H9 (cell line): Measurements from ENCODE around the gene THTPA. TPM values are rescaled to one million over a fixed set of nuclear protein-coding genes. Genes with fewer than 3 reads are reported as not detected.
A peak's percentile ranks its signal among the peaks of the same experiment; 100 is the strongest.

ENCODE experiments used
- DNase-seq: peaks from one replicate; pipeline ENCODE4 v3.0.0-alpha.2; 2017
- H2AFZ ChIP-seq: one replicate; pipeline ENCODE4 v1.6.1; 2013; ENCODE audit warnings: mild to moderate bottlenecking, low read length, control low read depth, moderate library complexity
- H2AK5ac ChIP-seq: 2 replicates; pipeline ENCODE4 v1.6.1; 2013; ENCODE audit warnings: low read length, control low read depth, mixed read lengths; ENCODE audit not compliant: insufficient read length
- H2BK120ac ChIP-seq: one replicate; pipeline ENCODE4 v1.6.1; 2013; ENCODE audit warnings: low read depth, mild to moderate bottlenecking, low read length, control low read depth, inconsistent platforms; ENCODE audit not compliant: poor library complexity, severe bottlenecking
- H2BK12ac ChIP-seq: 2 replicates; pipeline ENCODE4 v1.6.1; 2013; ENCODE audit warnings: low read length, control low read depth, mixed read lengths, low read depth; ENCODE audit not compliant: insufficient read length
- H2BK15ac ChIP-seq: 2 replicates; pipeline ENCODE4 v1.6.1; 2013; ENCODE audit warnings: low read depth, low read length, control low read depth
- H2BK20ac ChIP-seq: one replicate; pipeline ENCODE4 v1.6.1; 2013; ENCODE audit warnings: low read depth, mild to moderate bottlenecking, low read length, control low read depth, inconsistent platforms; ENCODE audit not compliant: poor library complexity, severe bottlenecking
- H2BK5ac ChIP-seq: 2 replicates; pipeline ENCODE4 v1.6.1; 2013; ENCODE audit warnings: low read length, control low read depth, mixed read lengths; ENCODE audit not compliant: insufficient read length
- H3K14ac ChIP-seq: 2 replicates; pipeline ENCODE4 v1.6.1; 2013; ENCODE audit warnings: low read length, control low read depth; ENCODE audit not compliant: insufficient read depth
- H3K18ac ChIP-seq: 2 replicates; pipeline ENCODE4 v1.6.1; 2013; ENCODE audit warnings: low read depth, mild to moderate bottlenecking, mixed read lengths, low read length, control low read depth; ENCODE audit not compliant: insufficient read length
- H3K23ac ChIP-seq: 2 replicates; pipeline ENCODE4 v1.6.1; 2013; ENCODE audit warnings: low read length, control low read depth, mixed read lengths, low read depth; ENCODE audit not compliant: insufficient read length
- H3K23me2 ChIP-seq: 2 replicates; pipeline ENCODE4 v1.6.1; 2013; ENCODE audit warnings: low read depth, mild to moderate bottlenecking, mixed read lengths, low read length, control low read depth; ENCODE audit not compliant: insufficient read length, poor library complexity, severe bottlenecking
- H3K27ac ChIP-seq: 2 replicates; pipeline ENCODE4 v1.5.1; 2013; ENCODE audit warnings: low read length, control low read depth, mixed read lengths, low read depth; ENCODE audit not compliant: insufficient read length
- H3K27me3 ChIP-seq: 2 replicates; pipeline ENCODE4 v1.6.1; 2013; ENCODE audit warnings: low read length, control low read depth, inconsistent platforms; ENCODE audit not compliant: insufficient read depth
- H3K4ac ChIP-seq: 2 replicates; pipeline ENCODE4 v1.6.1; 2013; ENCODE audit warnings: low read depth, mild to moderate bottlenecking, control low read depth, inconsistent platforms, low read length, moderate library complexity
- H3K4me1 ChIP-seq: 2 replicates; pipeline ENCODE4 v1.6.1; 2013; ENCODE audit warnings: low read length, control low read depth, inconsistent platforms; ENCODE audit not compliant: insufficient read depth
- H3K4me2 ChIP-seq: 2 replicates; pipeline ENCODE4 v1.6.1; 2013; ENCODE audit warnings: low read length, control low read depth, mixed read lengths; ENCODE audit not compliant: insufficient read length, insufficient read depth
- H3K56ac ChIP-seq: 2 replicates; pipeline ENCODE4 v1.6.1; 2013; ENCODE audit warnings: low read depth, mild to moderate bottlenecking, mixed read lengths, low read length, control low read depth; ENCODE audit not compliant: insufficient read length
- H3K79me1 ChIP-seq: 2 replicates; pipeline ENCODE4 v1.6.1; 2013; ENCODE audit warnings: low read depth, mild to moderate bottlenecking, moderate library complexity, low read length, control low read depth, inconsistent platforms; ENCODE audit not compliant: insufficient read depth, poor library complexity, severe bottlenecking
- H3K79me2 ChIP-seq: 2 replicates; pipeline ENCODE4 v1.6.1; 2013; ENCODE audit warnings: low read length, control low read depth, inconsistent platforms; ENCODE audit not compliant: insufficient read depth
- H3K9ac ChIP-seq: 2 replicates; pipeline ENCODE4 v1.6.1; 2013; ENCODE audit warnings: low read length, control low read depth, mixed read lengths; ENCODE audit not compliant: insufficient read length; ENCODE audit errors: extremely low read depth
- H3K9me3 ChIP-seq: one replicate; pipeline ENCODE4 v1.6.1; 2013; ENCODE audit warnings: low read depth, low read length, inconsistent platforms; ENCODE audit not compliant: control insufficient read depth
- H3T11ph ChIP-seq: one replicate; pipeline ENCODE4 v1.6.1; 2013; ENCODE audit warnings: mild to moderate bottlenecking, low read length, control low read depth, inconsistent platforms
- H4K20me1 ChIP-seq: one replicate; pipeline ENCODE4 v1.6.1; 2013; ENCODE audit not compliant: control insufficient read depth, insufficient read length, insufficient read depth
- H4K5ac ChIP-seq: 2 replicates; pipeline ENCODE4 v1.6.1; 2013; ENCODE audit warnings: low read depth, mild to moderate bottlenecking, mixed read lengths, low read length, control low read depth; ENCODE audit not compliant: insufficient read length
- H4K8ac ChIP-seq: replicated peaks from 2 replicates; pipeline ENCODE4 v1.6.1; 2013; ENCODE audit warnings: low read length, control low read depth, mixed read lengths, low read depth; ENCODE audit not compliant: insufficient read length
- H4K91ac ChIP-seq: 2 replicates; pipeline ENCODE4 v1.6.1; 2013; ENCODE audit warnings: low read depth, mild to moderate bottlenecking, moderate library complexity, mixed read lengths, low read length, control low read depth; ENCODE audit not compliant: insufficient read length
- H3K27ac Mint-ChIP-seq, 3 experiments: 2 replicates in 2 of 3; 3 replicates in 1 of 3; pipeline ENCODE4 v1.8.0; 2020 to 2021; ENCODE audit warnings: mixed read lengths in 3 of 3, mild to moderate bottlenecking in 1 of 3, moderate library complexity in 1 of 3
- H3K27me3 Mint-ChIP-seq: 2 replicates; pipeline ENCODE4 v1.8.0; 2021; ENCODE audit warnings: low read depth, mild to moderate bottlenecking, moderate library complexity, mixed read lengths
- H3K36me3 Mint-ChIP-seq, 3 experiments: 2 replicates in 2 of 3; 3 replicates in 1 of 3; pipeline ENCODE4 v1.8.0; 2020 to 2021; ENCODE audit warnings: low read depth in 3 of 3, mixed read lengths in 3 of 3; ENCODE audit not compliant: insufficient read depth in 1 of 3
- H3K4me1 Mint-ChIP-seq, 2 experiments: 2 replicates each; pipeline ENCODE4 v1.8.0; 2020; ENCODE audit warnings: mixed read lengths in 2 of 2
- H3K4me3 Mint-ChIP-seq, 2 experiments: 2 replicates in 1 of 2; 3 replicates in 1 of 2; pipeline ENCODE4 v1.8.0; 2020 to 2021; ENCODE audit warnings: mild to moderate bottlenecking in 2 of 2, mixed read lengths in 2 of 2, moderate library complexity in 1 of 2
- H3K9me3 Mint-ChIP-seq, 2 experiments: 2 replicates in 1 of 2; 3 replicates in 1 of 2; pipeline ENCODE4 v1.8.0; 2020; ENCODE audit warnings: mild to moderate bottlenecking in 2 of 2, mixed read lengths in 2 of 2, moderate library complexity in 1 of 2
- WGBS: extraction: QIAGEN DNeasy Blood & Tissue Kit; methylation state at CpG from one replicate; pipeline ENCODE4 v1.1.7; 2013; ENCODE audit warnings: missing lambda C conversion rate, low lambda C conversion rate, mixed read lengths; ENCODE audit not compliant: insufficient read length; ENCODE audit errors: extremely low coverage; 5-methylcytosine and 5-hydroxymethylcytosine counted together
- total RNA-seq: library from RNA; stranded (reverse); gene quantifications from 2 replicates; pipeline ENCODE4 v1.2.1, GENCODE V29; 2021
- TF ChIP-seq, protein P1 (sequence below): fragments of 200-600 bp; sonication (generic); conservative IDR thresholded peaks from 3 replicates; pipeline ENCODE4 v1.8.0; 2021; ENCODE audit warnings: antibody characterized with exemption, mild to moderate bottlenecking

The THTPA gene
- total RNA-seq, 1 experiment from 2014 or later: 15.6 TPM

DNA sequence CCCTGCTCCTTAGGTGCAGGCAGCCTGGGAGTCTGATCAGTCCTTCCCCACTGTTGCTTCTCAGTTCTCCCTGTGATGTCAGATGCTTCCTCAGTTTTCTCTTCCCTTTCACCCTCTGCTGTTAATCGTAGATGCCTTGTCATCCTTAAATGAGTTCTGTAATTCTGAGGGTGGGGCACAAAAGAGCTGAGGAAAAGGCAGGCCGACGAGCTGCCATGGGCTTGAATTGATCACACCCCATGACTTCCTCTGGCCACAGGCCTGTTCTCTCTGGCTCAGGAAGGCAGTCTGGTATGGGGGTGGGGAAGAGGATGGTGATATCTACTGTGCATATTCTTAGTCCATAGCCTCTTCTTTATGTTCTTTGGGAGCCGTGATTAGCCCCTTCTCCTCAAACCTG, 16.8 kb downstream of the THTPA start:
- Histone ChIP-seq H4K5ac (no peak overlapping the region), H3K9ac (no peak overlapping the region), H3K23me2 (peaks cover 22% of the 10 kb centered on the region), H3K23ac (no peak overlapping the region), H2AFZ (no peak overlapping the region), H3T11ph (no peak overlapping the region), H3K4me1 (peaks cover 6% of the 10 kb centered on the region; the same call in 1 of the 2 replicates), H3K27ac (no peak overlapping the region), H3K9me3 (no peaks in the 10 kb centered on the region), H2BK12ac (no peak overlapping the region), H2BK15ac (no peak overlapping the region), H2BK120ac (no peak overlapping the region), H4K20me1 (peaks cover 5% of the 10 kb centered on the region), H3K4ac (no peak overlapping the region), H3K79me2 (no peaks in the 10 kb centered on the region), H4K91ac (no peak overlapping the region), H3K79me1 (no peaks in the 10 kb centered on the region), H2AK5ac (no peak overlapping the region), H3K27me3 (peaks cover 7% of the 10 kb centered on the region; the same call in 1 of the 2 replicates), H3K18ac (no peak overlapping the region), H2BK5ac (no peak overlapping the region), H3K4me2 (no peak overlapping the region), H2BK20ac (no peak overlapping the region), H4K8ac (no peak overlapping the region), H3K14ac (no peak overlapping the region), H3K56ac (no peak overlapping the region)
- Mint-ChIP-seq H3K27ac (peak overlapping the region in 1 of 3 experiments; percentile 65; a peak in 1 of 7 replicates), H3K4me3 (no peak overlapping the region; a peak in 1 of 5 replicates), H3K36me3 (peaks cover 0 to 39% (median 30%) of the 10 kb centered on the region in 3 experiments; a peak in 5 of 7 replicates), H3K27me3 (peaks cover 45% of the 10 kb centered on the region), H3K4me1 (peaks cover 41 to 43% of the 10 kb centered on the region in 2 experiments), H3K9me3 (no peaks in the 10 kb centered on the region; a peak in 1 of 5 replicates)
- DNase-seq: no peak
- TF ChIP-seq, protein P1, sequence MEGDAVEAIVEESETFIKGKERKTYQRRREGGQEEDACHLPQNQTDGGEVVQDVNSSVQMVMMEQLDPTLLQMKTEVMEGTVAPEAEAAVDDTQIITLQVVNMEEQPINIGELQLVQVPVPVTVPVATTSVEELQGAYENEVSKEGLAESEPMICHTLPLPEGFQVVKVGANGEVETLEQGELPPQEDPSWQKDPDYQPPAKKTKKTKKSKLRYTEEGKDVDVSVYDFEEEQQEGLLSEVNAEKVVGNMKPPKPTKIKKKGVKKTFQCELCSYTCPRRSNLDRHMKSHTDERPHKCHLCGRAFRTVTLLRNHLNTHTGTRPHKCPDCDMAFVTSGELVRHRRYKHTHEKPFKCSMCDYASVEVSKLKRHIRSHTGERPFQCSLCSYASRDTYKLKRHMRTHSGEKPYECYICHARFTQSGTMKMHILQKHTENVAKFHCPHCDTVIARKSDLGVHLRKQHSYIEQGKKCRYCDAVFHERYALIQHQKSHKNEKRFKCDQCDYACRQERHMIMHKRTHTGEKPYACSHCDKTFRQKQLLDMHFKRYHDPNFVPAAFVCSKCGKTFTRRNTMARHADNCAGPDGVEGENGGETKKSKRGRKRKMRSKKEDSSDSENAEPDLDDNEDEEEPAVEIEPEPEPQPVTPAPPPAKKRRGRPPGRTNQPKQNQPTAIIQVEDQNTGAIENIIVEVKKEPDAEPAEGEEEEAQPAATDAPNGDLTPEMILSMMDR: no peak
- no CpG with 5 or more reads among the region's 4 CpGs for WGBS
